ENCODE results near the gene CRLF2. TPM values are rescaled to one million over a fixed set of nuclear protein-coding genes. Genes with fewer than 3 reads are reported as not detected.
"Not testable (repeated sequence)": the region's sequence is repeated elsewhere in the genome, so short reads cannot be mapped to it uniquely, and the experiment has no call there.

CRLF2 gene
- polyA plus RNA-seq, 1 experiment: not detected

DNA sequence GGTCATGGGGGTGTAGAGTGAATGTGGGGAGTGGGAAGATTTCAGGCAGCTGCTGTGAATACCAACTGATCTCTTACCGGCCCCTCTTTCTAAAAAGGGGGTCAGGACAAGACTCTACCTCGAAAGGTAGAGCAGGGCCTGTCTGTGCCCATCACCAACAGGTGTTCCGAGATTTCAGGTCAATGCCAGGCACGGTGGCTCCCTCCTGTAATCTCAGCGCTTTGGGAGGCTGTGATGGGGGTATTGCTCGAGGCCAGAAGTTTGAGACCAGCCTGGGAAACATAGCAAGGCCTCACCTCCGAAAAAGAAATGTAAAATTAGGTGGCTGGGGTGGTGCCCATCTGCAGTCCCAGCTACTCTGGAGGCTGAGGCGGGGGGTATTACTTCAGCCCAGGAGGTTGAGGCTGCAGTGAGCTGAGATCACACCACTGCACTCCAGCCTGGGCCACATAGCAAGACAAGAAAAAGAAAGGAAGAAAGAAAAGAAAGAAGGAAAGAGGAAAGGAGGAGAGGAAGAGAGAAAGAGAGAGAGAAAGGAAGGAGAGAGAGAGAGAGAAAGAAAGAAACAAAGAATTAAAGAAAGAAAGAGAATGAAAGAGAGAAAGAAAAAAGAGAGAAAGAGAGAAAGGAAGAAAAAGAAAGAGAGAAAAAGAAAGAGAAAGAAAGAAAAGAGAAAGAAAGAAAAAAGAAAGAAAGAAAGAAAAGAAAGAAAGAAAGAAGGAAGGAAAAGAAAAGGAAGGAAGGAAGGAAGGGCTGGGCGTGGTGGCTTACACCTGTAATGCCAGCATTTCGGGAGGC, 50.1 kb downstream of the CRLF2 start:
- TF ChIP-seq, protein P1, sequence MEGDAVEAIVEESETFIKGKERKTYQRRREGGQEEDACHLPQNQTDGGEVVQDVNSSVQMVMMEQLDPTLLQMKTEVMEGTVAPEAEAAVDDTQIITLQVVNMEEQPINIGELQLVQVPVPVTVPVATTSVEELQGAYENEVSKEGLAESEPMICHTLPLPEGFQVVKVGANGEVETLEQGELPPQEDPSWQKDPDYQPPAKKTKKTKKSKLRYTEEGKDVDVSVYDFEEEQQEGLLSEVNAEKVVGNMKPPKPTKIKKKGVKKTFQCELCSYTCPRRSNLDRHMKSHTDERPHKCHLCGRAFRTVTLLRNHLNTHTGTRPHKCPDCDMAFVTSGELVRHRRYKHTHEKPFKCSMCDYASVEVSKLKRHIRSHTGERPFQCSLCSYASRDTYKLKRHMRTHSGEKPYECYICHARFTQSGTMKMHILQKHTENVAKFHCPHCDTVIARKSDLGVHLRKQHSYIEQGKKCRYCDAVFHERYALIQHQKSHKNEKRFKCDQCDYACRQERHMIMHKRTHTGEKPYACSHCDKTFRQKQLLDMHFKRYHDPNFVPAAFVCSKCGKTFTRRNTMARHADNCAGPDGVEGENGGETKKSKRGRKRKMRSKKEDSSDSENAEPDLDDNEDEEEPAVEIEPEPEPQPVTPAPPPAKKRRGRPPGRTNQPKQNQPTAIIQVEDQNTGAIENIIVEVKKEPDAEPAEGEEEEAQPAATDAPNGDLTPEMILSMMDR (IDR thresholded peaks at IDR 0.05; ENCODE audit: insufficient read depth, low read depth, low read length): no peak
- Histone ChIP-seq H3K36me3 (ENCODE audit: control insufficient read depth, insufficient read depth, low read length) (no peaks in the 10 kb centered on the region), H3K27me3 (ENCODE audit: control insufficient read depth, insufficient read depth, low read length) (no peaks in the 10 kb centered on the region), H3K4me3 (ENCODE audit: low read depth, low read length) (no peak overlapping the region)
- no peak for DNase-seq (ENCODE audit: low read depth)
- ChIA-PET CTCF (no interaction called here), POLR2A (no interaction called here)

GRCh38 chrX:1159548-1159947, 52.9 kb downstream of the CRLF2 start:
- Histone ChIP-seq H3K4me3 (ENCODE audit: low read depth, low read length) (no peak overlapping the region), H3K27me3 (ENCODE audit: control insufficient read depth, insufficient read depth, low read length) (no peaks in the 10 kb centered on the region), H3K36me3 (ENCODE audit: control insufficient read depth, insufficient read depth, low read length) (no peaks in the 10 kb centered on the region)
- ChIA-PET POLR2A (no interaction called here), CTCF (no interaction called here)
- DNase-seq (ENCODE audit: low read depth): no peak
- TF ChIP-seq, protein P1 (IDR thresholded peaks at IDR 0.05; ENCODE audit: insufficient read depth, low read depth, low read length): no peak

DNA sequence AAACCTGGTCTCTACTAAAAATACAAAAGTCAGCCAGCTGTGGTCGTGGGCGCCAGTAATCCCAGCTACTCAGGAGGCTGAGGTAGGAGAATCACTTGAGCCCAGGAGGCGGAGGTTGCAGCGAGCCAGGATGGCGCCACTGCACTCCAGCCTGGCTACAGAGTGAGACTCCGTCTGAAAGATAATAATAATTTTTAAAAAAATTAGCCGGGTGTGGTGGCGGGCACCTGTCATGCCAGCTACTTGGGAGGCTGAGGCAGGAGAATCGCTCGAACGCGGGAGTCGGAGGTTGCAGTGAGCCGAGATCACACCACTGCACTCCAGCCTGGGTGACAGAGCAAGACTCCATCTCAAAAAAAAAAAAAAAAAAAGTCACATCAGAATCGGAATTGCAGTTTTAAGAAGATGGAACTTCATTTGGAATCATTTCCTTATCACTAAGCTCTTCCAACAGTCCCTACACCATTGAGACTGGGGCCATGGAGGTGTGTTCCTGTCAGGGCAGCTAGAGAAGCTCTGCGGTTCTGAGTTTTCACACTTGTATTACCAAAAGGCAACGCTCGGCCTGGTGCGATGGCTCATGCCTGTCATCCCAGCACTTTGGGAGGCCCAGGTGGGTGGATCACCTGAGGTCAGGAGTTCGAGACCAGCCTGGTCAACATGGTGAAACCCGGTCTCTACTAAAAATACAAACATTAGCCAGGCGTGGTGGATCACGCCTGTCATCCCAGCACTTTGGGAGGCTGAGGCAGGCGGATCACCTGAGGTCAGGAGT, 55.6 kb downstream of the CRLF2 start:
- CTCF ChIA-PET; POLR2A ChIA-PET; H3K4me3 ChIP-seq (ENCODE audit: low read depth, low read length); H3K27me3 ChIP-seq (ENCODE audit: control insufficient read depth, insufficient read depth, low read length); DNase-seq (ENCODE audit: low read depth); H3K36me3 ChIP-seq (ENCODE audit: control insufficient read depth, insufficient read depth, low read length): not testable (repeated sequence)

DNA sequence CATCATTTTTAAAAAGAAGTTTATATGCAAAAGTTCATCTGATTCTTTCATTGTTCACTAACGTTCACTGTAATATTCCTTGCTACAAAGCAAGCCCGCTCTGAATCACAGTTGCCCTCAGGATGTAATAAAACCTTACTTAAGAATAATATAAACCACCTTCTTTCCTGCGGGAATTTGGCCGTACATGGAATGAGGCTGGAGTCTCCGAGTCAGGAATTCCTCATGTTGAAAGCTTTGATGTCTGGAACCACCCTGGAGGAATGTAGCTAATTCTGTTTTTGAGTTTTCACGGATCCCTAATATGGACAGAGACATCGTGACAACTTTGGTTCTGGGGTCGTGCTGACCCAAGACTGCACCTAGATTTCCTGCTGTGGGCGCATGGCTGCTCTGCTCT, 58.5 kb downstream of the CRLF2 start:
- POLR2A ChIA-PET: no interaction called here
- no peaks in the 10 kb centered on the region for H3K36me3 ChIP-seq (ENCODE audit: control insufficient read depth, insufficient read depth, low read length)
- no peak overlapping the region for H3K4me3 ChIP-seq (ENCODE audit: low read depth, low read length)
- peak; percentile 93 for DNase-seq (ENCODE audit: low read depth)
- TF ChIP-seq, protein P1 (IDR thresholded peaks at IDR 0.05; ENCODE audit: insufficient read depth, low read depth, low read length): no peak
- CTCF ChIA-PET: no interaction called here
- 0 out of 2 replicates have a peak, but pooled peaks cover 2% of the 10 kb centered on the region for H3K27me3 ChIP-seq (ENCODE audit: control insufficient read depth, insufficient read depth, low read length)

GRCh38 chrX:1152090-1152489, 60.4 kb downstream of the CRLF2 start:
- TF ChIP-seq, protein P1 (IDR thresholded peaks at IDR 0.05; ENCODE audit: insufficient read depth, low read depth, low read length): no peak
- Histone ChIP-seq H3K4me3 (ENCODE audit: low read depth, low read length) (no peak overlapping the region), H3K36me3 (ENCODE audit: control insufficient read depth, insufficient read depth, low read length) (no peaks in the 10 kb centered on the region), H3K27me3 (ENCODE audit: control insufficient read depth, insufficient read depth, low read length) (0 out of 2 replicates have a peak, but pooled peaks cover 2% of the 10 kb centered on the region)
- ChIA-PET CTCF (no interaction called here), POLR2A (no interaction called here)
- no peak for DNase-seq (ENCODE audit: low read depth)
